Prostate gland (tissue), 2 donors: Measurements from ENCODE around the gene TMCC1. TPM values are rescaled to one million over a fixed set of nuclear protein-coding genes. Genes with fewer than 3 reads are reported as not detected.

Experiments used
- DNase-seq: peaks from one replicate; pipeline ENCODE4 v3.0.0-alpha.2; 2019; ENCODE audit warnings: low spot score
- H3K27ac ChIP-seq, 2 donors: fragments of 200-600 bp; sonication (generic); 2 replicates each; pipeline ENCODE4 v1.5.1; 2017 to 2019
- H3K27me3 ChIP-seq: fragments of 200-600 bp; sonication (generic); replicated peaks from 2 replicates; pipeline ENCODE4 v1.5.1; 2019; ENCODE audit not compliant: insufficient read depth
- H3K36me3 ChIP-seq, 2 donors: fragments of 200-600 bp; sonication (generic); 1 replicate in 1 of 2; 2 replicates in 1 of 2; pipeline versions ENCODE4 v1.5.1 to v1.8.1; 2017 to 2019
- H3K4me1 ChIP-seq: fragments of 200-600 bp; sonication (generic); replicated peaks from 2 replicates; pipeline ENCODE4 v1.5.1; 2019
- H3K4me3 ChIP-seq, 2 donors: fragments of 200-600 bp; sonication (generic); 2 replicates each; pipeline ENCODE4 v1.5.1; 2017 to 2019
- H3K9me3 ChIP-seq: fragments of 200-600 bp; sonication (generic); 2 replicates; pipeline ENCODE4 v1.5.1; 2017
- POLR2A ChIP-seq: fragments of 450-650 bp; IDR thresholded peaks from one replicate; pipeline ENCODE4 v1.6.1; 2016; ENCODE audit warnings: antibody characterized with exemption, mild to moderate bottlenecking
- POLR2AphosphoS5 ChIP-seq: sonication (generic); formaldehyde crosslinking; IDR thresholded peaks from one replicate; pipeline ENCODE4 v1.6.1; 2017; ENCODE audit warnings: antibody characterized with exemption
- WGBS: methylation state at CpG from one replicate; pipeline ENCODE4 v1.1.5; 2018; 5-methylcytosine and 5-hydroxymethylcytosine counted together
- intact Hi-C: fragments of 100-400 bp; cut with DNase I; formaldehyde crosslinking; loops from one replicate; pipeline ENCODE4 v1.14.2; 2022
- total RNA-seq, 2 donors: library from RNA; depleted of rRNA; stranded (reverse); fragments of >200 nt; gene quantifications; one replicate each; pipeline ENCODE4 v1.1.0, GENCODE V29; 2016
- TF ChIP-seq, protein P1 (sequence below), 4 experiments: fragments of 200-600 bp in 2 of 4; fragments of 450-650 bp in 2 of 4; sonication (generic) in 2 of 4; IDR thresholded peaks; 1 replicate in 3 of 4; 2 replicates in 1 of 4; pipeline ENCODE4 v1.5.1; 2016 to 2019; ENCODE audit warnings: antibody characterized with exemption in 4 of 4, mild to moderate bottlenecking in 2 of 4, moderate library complexity in 2 of 4

Gene TMCC1
- total RNA-seq, 2 donors from 2014 or later: 27.6 to 43.9 TPM

DNA sequence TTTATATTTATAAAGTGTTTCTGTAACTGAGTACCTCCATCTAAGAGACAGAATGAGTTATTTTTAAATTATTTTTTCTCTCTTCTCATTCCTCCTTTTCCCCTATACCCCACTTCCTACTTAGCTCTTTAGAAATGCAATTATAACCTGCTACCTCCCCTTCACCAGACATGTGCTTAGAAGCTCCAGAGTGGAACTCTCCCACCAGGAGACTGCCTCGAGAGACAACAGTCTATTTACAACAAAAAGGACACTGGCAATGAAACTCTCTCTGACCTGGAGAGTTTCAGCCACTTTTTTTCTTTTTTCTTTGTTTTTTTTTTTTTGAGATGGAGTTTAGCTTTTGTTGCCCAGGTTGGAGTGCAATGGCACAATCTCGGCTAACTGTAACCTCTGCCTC lies 177.7 kb downstream of the TMCC1 start:
- 78% methylated on average over 2 of the region's 2 CpGs for WGBS
- H3K27me3 ChIP-seq: no peaks in the 10 kb centered on the region
- no peak overlapping the region for H3K4me3 ChIP-seq
- intact Hi-C loops: no loop called here
- H3K27ac ChIP-seq: no peak overlapping the region
- no peaks in the 10 kb centered on the region for H3K36me3 ChIP-seq
- TF ChIP-seq POLR2A: no peak
- TF ChIP-seq, protein P1, sequence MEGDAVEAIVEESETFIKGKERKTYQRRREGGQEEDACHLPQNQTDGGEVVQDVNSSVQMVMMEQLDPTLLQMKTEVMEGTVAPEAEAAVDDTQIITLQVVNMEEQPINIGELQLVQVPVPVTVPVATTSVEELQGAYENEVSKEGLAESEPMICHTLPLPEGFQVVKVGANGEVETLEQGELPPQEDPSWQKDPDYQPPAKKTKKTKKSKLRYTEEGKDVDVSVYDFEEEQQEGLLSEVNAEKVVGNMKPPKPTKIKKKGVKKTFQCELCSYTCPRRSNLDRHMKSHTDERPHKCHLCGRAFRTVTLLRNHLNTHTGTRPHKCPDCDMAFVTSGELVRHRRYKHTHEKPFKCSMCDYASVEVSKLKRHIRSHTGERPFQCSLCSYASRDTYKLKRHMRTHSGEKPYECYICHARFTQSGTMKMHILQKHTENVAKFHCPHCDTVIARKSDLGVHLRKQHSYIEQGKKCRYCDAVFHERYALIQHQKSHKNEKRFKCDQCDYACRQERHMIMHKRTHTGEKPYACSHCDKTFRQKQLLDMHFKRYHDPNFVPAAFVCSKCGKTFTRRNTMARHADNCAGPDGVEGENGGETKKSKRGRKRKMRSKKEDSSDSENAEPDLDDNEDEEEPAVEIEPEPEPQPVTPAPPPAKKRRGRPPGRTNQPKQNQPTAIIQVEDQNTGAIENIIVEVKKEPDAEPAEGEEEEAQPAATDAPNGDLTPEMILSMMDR (IDR thresholded peaks at IDR 0.05): no peak
- no peak for TF ChIP-seq POLR2AphosphoS5
- H3K9me3 ChIP-seq: no peaks in the 10 kb centered on the region
- DNase-seq: no peak
- no peaks in the 10 kb centered on the region for H3K4me1 ChIP-seq

DNA sequence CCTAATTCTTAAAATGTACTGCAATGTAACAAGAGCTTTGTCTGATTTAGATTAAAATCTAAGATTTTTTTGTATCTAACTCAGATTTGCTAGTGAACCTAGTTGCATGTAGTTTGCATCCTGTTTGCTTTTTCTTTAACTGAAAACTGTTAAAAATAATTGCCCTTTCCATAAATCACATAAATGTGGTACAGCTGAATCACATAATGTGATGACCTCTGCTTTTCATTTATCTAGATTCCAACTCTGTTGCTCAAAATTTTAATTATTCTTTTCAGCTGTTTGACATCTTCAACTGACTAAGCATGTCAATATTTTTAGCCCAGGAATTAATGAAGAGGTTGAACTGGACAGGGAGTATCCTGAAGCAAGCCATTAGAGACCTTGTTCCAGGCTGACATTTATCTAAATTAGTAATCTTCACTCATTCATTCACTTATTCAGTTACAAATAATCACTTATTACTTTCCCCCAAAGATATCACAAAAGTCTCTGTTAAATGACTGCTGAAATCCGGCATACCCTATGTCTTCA lies 185.1 kb downstream of the TMCC1 start:
- 96% methylated on average over 1 of the region's 1 CpG for WGBS
- intact Hi-C loops: no loop called here
- Histone ChIP-seq H3K9me3 (no peaks in the 10 kb centered on the region), H3K4me1 (no peaks in the 10 kb centered on the region), H3K27ac (no peak overlapping the region), H3K36me3 (no peaks in the 10 kb centered on the region), H3K4me3 (no peak overlapping the region), H3K27me3 (no peaks in the 10 kb centered on the region)
- DNase-seq: no peak
- TF ChIP-seq POLR2AphosphoS5 (no peak), POLR2A (no peak)
- TF ChIP-seq, protein P1 (IDR thresholded peaks at IDR 0.05): no peak

DNA sequence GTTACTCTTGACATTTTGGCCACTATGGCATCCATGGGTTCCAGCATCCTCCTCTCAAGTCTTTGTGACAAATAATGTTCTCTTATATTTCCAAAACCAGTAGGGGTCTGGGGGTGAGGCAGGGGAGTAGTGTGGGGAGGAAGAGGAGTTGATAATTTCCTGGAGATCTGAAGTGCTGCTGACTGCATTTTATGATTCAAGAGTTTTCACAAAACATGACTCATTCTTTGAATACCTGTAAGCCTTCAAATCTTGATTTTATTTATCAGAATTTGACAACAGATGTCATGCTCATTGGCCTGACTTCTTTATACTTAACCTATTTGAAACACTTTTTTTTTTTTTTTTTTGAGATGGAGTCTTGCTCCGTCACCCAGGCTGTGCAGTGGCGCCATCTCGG lies 188.2 kb downstream of the TMCC1 start:
- Histone ChIP-seq H3K27me3 (no peaks in the 10 kb centered on the region), H3K4me1 (no peaks in the 10 kb centered on the region), H3K27ac (no peak overlapping the region), H3K9me3 (no peaks in the 10 kb centered on the region), H3K4me3 (no peak overlapping the region), H3K36me3 (no peaks in the 10 kb centered on the region)
- 98% methylated on average over 3 of the region's 3 CpGs for WGBS
- TF ChIP-seq POLR2A (no peak), POLR2AphosphoS5 (no peak)
- TF ChIP-seq, protein P1 (IDR thresholded peaks at IDR 0.05): no peak
- intact Hi-C loops: no loop called here
- no peak for DNase-seq

DNA sequence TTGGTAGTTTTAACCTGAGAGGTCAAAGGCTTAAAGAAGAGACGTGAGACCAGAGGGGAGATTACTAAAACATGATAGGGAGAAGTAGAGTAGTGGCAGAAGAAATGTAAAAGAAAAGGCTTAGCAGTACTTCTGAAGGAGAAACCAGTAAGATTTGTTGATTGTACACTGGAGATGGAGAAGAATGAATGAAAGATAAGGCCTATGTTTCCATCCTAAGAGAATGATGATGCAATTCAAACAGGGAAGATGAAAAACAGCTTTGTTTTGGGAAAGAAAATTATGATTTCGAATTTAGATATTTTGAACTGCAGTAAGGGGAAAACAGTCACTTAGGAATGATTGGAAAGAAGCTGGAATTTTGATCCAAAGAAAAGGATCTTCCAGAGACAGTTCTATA lies 189.6 kb downstream of the TMCC1 start:
- intact Hi-C loops: no loop called here
- no peak for TF ChIP-seq POLR2A
- TF ChIP-seq, protein P1 (IDR thresholded peaks at IDR 0.05): no peak
- no peak for TF ChIP-seq POLR2AphosphoS5
- WGBS: 60% methylated on average over 2 of the region's 2 CpGs

DNA sequence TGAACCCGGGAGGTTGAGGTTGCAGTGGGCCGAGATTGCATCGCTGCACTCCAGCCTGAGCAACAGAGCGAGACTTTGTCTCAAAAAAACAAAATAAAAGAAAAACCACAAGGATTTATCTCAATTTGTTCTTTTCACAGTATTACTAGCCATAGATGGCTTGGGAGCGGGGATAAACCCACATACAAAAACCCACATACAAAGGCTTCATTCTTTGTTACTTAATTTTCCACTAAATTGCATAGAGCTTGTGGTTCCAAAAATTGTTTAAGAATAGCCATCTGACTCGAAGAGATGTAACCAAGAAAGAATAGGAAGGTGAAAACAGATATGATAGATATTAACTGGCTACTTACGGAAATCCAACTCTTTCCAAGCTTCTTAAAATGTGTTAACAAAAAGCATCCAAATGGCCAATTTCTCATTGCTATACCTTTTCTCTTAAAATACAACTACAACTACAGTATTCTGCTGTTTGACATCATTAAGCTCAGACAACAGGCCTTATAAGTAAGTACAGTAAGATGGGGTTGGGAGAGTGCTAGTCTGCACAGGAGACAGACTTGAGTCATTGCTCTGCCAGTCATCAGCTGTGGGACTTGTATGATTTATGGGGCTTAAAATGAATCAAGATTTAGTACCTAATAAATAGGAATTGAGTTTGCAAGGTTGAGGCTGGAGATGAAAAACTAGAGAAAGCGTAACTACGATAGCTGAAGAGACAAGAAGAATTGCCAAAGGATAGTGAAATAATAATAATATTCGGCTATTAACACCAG lies 190.4 kb downstream of the TMCC1 start:
- no peak for DNase-seq
- TF ChIP-seq POLR2AphosphoS5 (no peak), POLR2A (no peak)
- TF ChIP-seq, protein P1 (IDR thresholded peaks at IDR 0.05): no peak
- Histone ChIP-seq H3K27me3 (no peaks in the 10 kb centered on the region), H3K36me3 (no peaks in the 10 kb centered on the region), H3K9me3 (no peaks in the 10 kb centered on the region), H3K4me1 (no peaks in the 10 kb centered on the region), H3K4me3 (no peak overlapping the region), H3K27ac (no peak overlapping the region)
- intact Hi-C loops: no loop called here
- 94% methylated on average over 10 of the region's 10 CpGs for WGBS

More for the DNA sequence above, 189.6 kb downstream of the TMCC1 start:
- no peak for DNase-seq
- Histone ChIP-seq H3K36me3 (no peaks in the 10 kb centered on the region), H3K4me3 (no peak overlapping the region), H3K27me3 (no peaks in the 10 kb centered on the region), H3K9me3 (no peaks in the 10 kb centered on the region), H3K27ac (no peak overlapping the region), H3K4me1 (no peaks in the 10 kb centered on the region)
